Measurements from ENCODE around the gene KIF22.

DNA sequence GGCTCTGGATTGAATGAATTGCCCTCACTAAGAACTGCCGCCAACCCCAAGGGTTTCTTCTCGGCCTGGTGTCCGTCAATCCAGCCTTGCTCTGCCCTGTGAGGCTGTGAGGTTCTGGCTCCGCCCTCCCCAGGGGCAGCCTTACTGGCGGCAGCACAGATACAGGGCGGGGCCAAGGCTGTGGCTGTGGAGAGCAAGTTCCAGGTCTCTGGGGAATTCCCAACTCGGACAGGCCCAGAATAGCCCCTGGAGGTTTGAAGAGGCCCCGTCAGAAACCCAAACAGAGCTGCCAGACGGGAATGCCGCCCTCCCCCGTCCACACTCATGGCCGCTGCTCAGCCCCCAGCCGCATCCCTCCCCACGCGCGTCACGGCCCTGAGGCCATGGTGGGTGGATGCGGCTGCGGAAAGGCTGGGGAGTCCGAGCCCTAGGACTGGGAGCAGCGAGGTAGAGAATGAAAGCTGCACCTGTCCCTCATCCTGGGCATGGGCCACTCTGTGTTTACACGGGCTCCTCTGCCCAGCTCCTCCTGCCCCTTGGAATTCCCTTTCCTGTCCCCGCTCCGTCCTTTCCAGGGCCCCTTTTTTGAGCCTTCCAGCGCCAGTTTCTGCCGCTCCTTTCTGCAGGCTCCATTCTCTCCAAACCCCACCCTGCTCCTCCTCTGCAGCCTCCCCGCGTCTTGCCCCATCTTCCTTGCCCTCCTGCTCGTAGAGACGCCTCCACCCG, 20.8 kb downstream of the KIF22 start:
- TF ChIP-seq, protein P1, sequence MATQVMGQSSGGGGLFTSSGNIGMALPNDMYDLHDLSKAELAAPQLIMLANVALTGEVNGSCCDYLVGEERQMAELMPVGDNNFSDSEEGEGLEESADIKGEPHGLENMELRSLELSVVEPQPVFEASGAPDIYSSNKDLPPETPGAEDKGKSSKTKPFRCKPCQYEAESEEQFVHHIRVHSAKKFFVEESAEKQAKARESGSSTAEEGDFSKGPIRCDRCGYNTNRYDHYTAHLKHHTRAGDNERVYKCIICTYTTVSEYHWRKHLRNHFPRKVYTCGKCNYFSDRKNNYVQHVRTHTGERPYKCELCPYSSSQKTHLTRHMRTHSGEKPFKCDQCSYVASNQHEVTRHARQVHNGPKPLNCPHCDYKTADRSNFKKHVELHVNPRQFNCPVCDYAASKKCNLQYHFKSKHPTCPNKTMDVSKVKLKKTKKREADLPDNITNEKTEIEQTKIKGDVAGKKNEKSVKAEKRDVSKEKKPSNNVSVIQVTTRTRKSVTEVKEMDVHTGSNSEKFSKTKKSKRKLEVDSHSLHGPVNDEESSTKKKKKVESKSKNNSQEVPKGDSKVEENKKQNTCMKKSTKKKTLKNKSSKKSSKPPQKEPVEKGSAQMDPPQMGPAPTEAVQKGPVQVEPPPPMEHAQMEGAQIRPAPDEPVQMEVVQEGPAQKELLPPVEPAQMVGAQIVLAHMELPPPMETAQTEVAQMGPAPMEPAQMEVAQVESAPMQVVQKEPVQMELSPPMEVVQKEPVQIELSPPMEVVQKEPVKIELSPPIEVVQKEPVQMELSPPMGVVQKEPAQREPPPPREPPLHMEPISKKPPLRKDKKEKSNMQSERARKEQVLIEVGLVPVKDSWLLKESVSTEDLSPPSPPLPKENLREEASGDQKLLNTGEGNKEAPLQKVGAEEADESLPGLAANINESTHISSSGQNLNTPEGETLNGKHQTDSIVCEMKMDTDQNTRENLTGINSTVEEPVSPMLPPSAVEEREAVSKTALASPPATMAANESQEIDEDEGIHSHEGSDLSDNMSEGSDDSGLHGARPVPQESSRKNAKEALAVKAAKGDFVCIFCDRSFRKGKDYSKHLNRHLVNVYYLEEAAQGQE (IDR thresholded peaks at IDR 0.05; ENCODE audit: insufficient read depth in 1 of 2, low read depth in 2 of 2, low read length in 1 of 2), result no peak
- TF ChIP-seq, protein P2, sequence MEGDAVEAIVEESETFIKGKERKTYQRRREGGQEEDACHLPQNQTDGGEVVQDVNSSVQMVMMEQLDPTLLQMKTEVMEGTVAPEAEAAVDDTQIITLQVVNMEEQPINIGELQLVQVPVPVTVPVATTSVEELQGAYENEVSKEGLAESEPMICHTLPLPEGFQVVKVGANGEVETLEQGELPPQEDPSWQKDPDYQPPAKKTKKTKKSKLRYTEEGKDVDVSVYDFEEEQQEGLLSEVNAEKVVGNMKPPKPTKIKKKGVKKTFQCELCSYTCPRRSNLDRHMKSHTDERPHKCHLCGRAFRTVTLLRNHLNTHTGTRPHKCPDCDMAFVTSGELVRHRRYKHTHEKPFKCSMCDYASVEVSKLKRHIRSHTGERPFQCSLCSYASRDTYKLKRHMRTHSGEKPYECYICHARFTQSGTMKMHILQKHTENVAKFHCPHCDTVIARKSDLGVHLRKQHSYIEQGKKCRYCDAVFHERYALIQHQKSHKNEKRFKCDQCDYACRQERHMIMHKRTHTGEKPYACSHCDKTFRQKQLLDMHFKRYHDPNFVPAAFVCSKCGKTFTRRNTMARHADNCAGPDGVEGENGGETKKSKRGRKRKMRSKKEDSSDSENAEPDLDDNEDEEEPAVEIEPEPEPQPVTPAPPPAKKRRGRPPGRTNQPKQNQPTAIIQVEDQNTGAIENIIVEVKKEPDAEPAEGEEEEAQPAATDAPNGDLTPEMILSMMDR (IDR thresholded peaks at IDR 0.05), result no peak
